Measurements from ENCODE around the gene GPATCH8. TPM values are rescaled to one million over a fixed set of nuclear protein-coding genes. Genes with fewer than 3 reads are reported as not detected.

The GPATCH8 gene
- total and polyA plus RNA-seq, 2 donors (not counting 3 experiments of a cell fraction or from before 2014, with no cell fraction given) = 14.6 to 35.3 TPM

DNA sequence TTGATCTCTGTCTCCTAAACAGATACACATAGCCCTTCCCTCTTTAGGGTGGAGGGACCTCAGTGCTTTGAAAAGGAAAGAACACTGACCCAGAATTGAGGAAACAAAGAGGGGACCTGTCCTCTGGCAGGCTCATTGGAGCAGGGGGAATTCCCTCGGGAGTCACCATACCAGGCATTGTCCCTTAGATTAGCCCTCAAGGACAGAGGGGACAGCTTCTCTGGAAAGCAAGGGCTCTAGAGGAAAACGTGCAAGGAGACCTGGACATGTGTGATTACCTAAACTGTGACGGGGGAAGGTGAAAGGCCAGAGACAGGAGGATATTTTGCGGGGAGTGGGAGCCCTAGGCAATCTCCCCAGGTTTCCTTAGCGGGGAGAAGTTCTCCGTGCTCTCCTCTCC, 46.5 kb upstream of the GPATCH8 start:
- dilution Hi-C loops (cut with MboI; ENCODE audit: extremely low pct_ligation_motif_present, low sequenced_read_pairs) (no loop called here), intact Hi-C loops (cut with micrococcal nuclease) (no loop called here)
- ChIA-PET CTCF (interaction anchor here (0.7 to 1.3 kb wide), 2 partner anchors 37 to 332 kb away, joined by 3 read pairs; no protein-coding TSS in a partner anchor), POLR2A (no interaction called here)
- Histone ChIP-seq H3K79me2 (ENCODE audit: control insufficient read depth, insufficient read depth, low read length) (no peaks in the 10 kb centered on the region), H4K20me1 (replicated peaks; ENCODE audit: control insufficient read depth, extremely low read depth, insufficient read depth, low read length) (no peaks in the 10 kb centered on the region), H3K36me3 (ENCODE audit: control insufficient read depth in 2 of 2, extremely low read depth in 1 of 2, insufficient read depth in 2 of 2, low read length in 2 of 2) (no peaks in the 10 kb centered on the region), H2AFZ (ENCODE audit: low read depth, low read length) (no peak overlapping the region), H3K27ac (ENCODE audit: insufficient read depth, low read depth, low read length) (no peak overlapping the region), H3K9me1 (replicated peaks; ENCODE audit: control insufficient read depth, extremely low read depth, insufficient read depth, low read length) (no peaks in the 10 kb centered on the region), H3K4me3 (replicated peaks in 1 of 3; ENCODE audit: insufficient read depth in 1 of 3, low read depth in 1 of 3, low read length in 3 of 3) (no peak overlapping the region), H3K27me3 (ENCODE audit: control insufficient read depth in 2 of 2, insufficient read depth in 2 of 2, low read length in 2 of 2) (peaks cover 3 to 5% of the 10 kb centered on the region in 2 experiments), H3K9me3 (replicated peaks; ENCODE audit: control insufficient read depth, insufficient read depth, low read length) (no peaks in the 10 kb centered on the region), H3K4me1 (ENCODE audit: control insufficient read depth, extremely low read depth, insufficient read depth, low read length) (peaks cover 13% of the 10 kb centered on the region), H3K4me2 (ENCODE audit: insufficient read depth, low read length) (no peak overlapping the region), H3K9ac (replicated peaks; ENCODE audit: extremely low read depth, insufficient read depth, low read length) (no peak overlapping the region)
- TF ChIP-seq, protein P1, sequence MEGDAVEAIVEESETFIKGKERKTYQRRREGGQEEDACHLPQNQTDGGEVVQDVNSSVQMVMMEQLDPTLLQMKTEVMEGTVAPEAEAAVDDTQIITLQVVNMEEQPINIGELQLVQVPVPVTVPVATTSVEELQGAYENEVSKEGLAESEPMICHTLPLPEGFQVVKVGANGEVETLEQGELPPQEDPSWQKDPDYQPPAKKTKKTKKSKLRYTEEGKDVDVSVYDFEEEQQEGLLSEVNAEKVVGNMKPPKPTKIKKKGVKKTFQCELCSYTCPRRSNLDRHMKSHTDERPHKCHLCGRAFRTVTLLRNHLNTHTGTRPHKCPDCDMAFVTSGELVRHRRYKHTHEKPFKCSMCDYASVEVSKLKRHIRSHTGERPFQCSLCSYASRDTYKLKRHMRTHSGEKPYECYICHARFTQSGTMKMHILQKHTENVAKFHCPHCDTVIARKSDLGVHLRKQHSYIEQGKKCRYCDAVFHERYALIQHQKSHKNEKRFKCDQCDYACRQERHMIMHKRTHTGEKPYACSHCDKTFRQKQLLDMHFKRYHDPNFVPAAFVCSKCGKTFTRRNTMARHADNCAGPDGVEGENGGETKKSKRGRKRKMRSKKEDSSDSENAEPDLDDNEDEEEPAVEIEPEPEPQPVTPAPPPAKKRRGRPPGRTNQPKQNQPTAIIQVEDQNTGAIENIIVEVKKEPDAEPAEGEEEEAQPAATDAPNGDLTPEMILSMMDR (IDR thresholded peaks at IDR 0.05; ENCODE audit: extremely low read depth in 1 of 2, insufficient read depth in 1 of 2, low read depth in 1 of 2, low read length in 2 of 2) = no peak
- TF ChIP-seq POLR2A (IDR thresholded peaks at IDR 0.05; ENCODE audit: low read depth, low read length) = no peak
- TF ChIP-seq FOS (IDR thresholded peaks at IDR 0.05; ENCODE audit: borderline replicate concordance, insufficient read depth, low read length) = no peak
- TF ChIP-seq, protein P2, sequence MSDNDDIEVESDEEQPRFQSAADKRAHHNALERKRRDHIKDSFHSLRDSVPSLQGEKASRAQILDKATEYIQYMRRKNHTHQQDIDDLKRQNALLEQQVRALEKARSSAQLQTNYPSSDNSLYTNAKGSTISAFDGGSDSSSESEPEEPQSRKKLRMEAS (IDR thresholded peaks at IDR 0.05; ENCODE audit: insufficient read depth, insufficient read length) = no peak
- no peak for TF ChIP-seq EZH2 (IDR thresholded peaks at IDR 0.05; ENCODE audit: borderline replicate concordance, low read depth, low read length, severe bottlenecking)
- no peak for TF ChIP-seq JUN (IDR thresholded peaks at IDR 0.05; ENCODE audit: borderline replicate concordance, insufficient read depth, insufficient read length, low read depth)
- TF ChIP-seq GATA2 (IDR thresholded peaks at IDR 0.05; ENCODE audit: insufficient read depth, insufficient read length, low read depth, low read length) = no peak
- no peak for TF ChIP-seq POLR2AphosphoS5 (IDR thresholded peaks at IDR 0.05; ENCODE audit: insufficient read depth, low read depth, low read length)
- no peak for TF ChIP-seq MYC (IDR thresholded peaks at IDR 0.05; ENCODE audit: low read depth, low read length)
- FAIRE-seq = no peak
- no TSS peak for BruUV-seq (replicated peaks)
- DNase-seq (ENCODE audit: low read depth, low spot score) = no peak

All from endothelial cell of umbilical vein (primary cell).